K562 (cell line): ENCODE data around the gene C6orf47.

Experiments used
- CHD4 ChIP-seq: fragments of 200-600 bp; sonication (generic); IDR thresholded peaks from 3 replicates; pipeline ENCODE4 v1.6.1; 2012; ENCODE audit warnings: low read depth, mild to moderate bottlenecking, mixed read lengths, low read length, inconsistent platforms; ENCODE audit not compliant: insufficient read depth, insufficient replicate concordance, poor library complexity, severe bottlenecking
- CREM ChIP-seq: IDR thresholded peaks from 2 replicates; pipeline ENCODE4 v1.6.1; 2014; ENCODE audit warnings: antibody characterized with exemption, low read depth
- CTCF ChIP-seq, 3 experiments: IDR thresholded peaks in 2 of 3; conservative IDR thresholded peaks in 1 of 3; 2 replicates each; pipeline ENCODE4 v1.5.1; 2011 to 2012; ENCODE audit warnings: low read length in 3 of 3, mild to moderate bottlenecking in 3 of 3, control low read depth in 2 of 3, improper control_type of control experiment in 1 of 3, inconsistent platforms in 1 of 3, low read depth in 1 of 3, mixed read lengths in 1 of 3, moderate library complexity in 1 of 3; ENCODE audit not compliant: insufficient read depth in 2 of 3
- E2F4 ChIP-seq: sonication (generic); formaldehyde crosslinking; IDR thresholded peaks from 2 replicates; pipeline ENCODE4 v1.8.0; 2022; ENCODE audit warnings: mild to moderate bottlenecking, low read depth, missing genetic modification reagents
- KHSRP ChIP-seq: fragments of 450-650 bp; IDR thresholded peaks from 2 replicates; pipeline ENCODE4 v1.6.1; 2017
- POLR2A ChIP-seq: fragments of 450-650 bp; conservative IDR thresholded peaks from 2 replicates; pipeline ENCODE4 v1.6.1; 2016
- RERE ChIP-seq: sonication (generic); formaldehyde crosslinking; IDR thresholded peaks from 2 replicates; pipeline ENCODE4 v1.8.0; 2023; ENCODE audit warnings: missing genetic modification reagents, mild to moderate bottlenecking, borderline replicate concordance
- TCF7L2 ChIP-seq: fragments of 150-350 bp; IDR thresholded peaks from 2 replicates; pipeline ENCODE4 v1.6.1; 2016; ENCODE audit warnings: low read depth, mild to moderate bottlenecking, low read length, moderate library complexity

GRCh38 chr6:31634969-31635575, 25.5 kb downstream of the C6orf47 start:
- no peak for TF ChIP-seq CREM
- no peak for TF ChIP-seq KHSRP
- no peak for TF ChIP-seq CTCF (IDR thresholded peaks at IDR 0.05 in 2 of 3, conservative IDR thresholded peaks at IDR 0.05 in 1 of 3; ENCODE audit: insufficient read depth in 2 of 3, low read depth in 1 of 3, low read length in 3 of 3)
- no peak for TF ChIP-seq RERE (CRISPR knock-in tag)
- TF ChIP-seq E2F4: no peak
- no peak for TF ChIP-seq TCF7L2
- TF ChIP-seq CHD4: no peak
- 0 out of 2 replicates have a peak, but pooled peaks have one; percentile 14 for TF ChIP-seq POLR2A
